ENCODE results near the gene LRRK1.
"Not testable (repeated sequence)": the region's sequence is repeated elsewhere in the genome, so short reads cannot be mapped to it uniquely, and the experiment has no call there.

LRRK1 gene

DNA sequence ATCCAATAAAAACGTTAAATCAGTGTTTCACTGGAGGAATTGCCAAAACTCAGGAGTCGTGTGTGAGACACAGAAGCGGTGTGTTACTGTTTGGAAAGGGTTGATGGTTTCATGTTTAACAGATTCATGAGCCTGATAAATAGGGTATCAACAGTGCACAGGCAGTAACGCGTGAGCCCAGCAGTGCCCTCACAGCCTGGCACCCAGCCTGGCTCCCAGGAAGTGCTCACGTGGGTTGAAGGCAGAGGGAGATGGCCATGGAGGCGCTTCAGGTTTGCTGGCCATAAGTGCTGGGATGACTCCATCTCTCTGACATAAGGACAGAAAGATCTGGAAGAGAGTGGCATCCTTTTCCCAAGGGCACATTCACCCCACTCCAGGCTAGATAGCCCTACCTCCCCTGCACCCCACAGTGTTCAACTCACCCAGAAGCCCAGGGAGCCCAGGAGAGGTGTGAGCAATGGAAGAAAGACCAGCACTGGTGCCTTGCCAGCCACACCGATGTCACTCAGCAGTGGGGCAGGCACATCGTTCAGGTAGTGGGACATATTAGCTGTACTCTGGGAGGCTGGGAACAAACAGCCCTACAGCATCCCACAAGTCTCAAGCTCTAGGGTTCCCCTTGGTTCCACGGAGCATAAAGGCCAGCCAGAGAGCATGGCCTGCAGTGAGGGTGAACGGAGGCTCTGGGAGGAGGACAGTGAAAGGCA, 164.3 kb downstream of the LRRK1 start:
- DNase-seq, result no peak

DNA sequence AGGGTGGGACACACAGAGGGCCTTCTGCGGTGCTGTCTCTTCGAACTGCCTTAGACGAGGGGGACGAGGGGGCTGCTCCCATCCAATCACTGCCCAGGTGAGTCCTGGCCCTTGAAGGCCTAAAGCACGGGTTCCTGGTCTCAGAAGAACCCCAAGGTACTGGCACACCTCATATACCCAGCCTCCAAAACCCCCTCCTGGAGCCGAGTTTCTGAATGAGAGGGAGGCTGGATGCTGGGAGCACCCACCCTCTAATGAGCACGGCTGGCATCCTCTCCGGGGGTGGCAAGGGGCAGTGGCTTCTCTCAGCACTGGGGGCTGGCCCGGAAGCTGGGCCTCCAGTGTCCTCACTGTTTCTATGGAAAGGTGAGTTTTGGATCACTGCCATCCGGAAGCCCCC, 165.6 kb downstream of the LRRK1 start:
- no peak for DNase-seq

DNA sequence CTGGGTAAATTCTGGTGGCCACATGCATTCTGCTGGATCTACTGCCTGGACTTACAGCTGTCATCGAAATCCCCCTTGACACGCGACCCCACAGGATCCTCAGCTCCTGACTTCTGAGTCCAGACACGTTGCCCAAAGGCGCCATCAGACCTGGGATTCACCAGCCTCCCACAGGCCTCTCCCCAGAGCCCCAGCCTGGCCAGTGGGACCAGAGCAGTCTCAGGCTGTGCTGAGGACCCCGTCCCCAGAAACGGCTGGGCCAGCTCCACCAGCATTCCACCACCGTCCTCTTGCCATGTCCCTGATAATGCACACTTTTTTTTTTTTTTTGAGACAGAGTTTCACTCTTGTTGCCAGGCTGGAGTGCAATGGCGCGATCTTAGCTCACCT, 166.1 kb downstream of the LRRK1 start:
- DNase-seq, result no peak

DNA sequence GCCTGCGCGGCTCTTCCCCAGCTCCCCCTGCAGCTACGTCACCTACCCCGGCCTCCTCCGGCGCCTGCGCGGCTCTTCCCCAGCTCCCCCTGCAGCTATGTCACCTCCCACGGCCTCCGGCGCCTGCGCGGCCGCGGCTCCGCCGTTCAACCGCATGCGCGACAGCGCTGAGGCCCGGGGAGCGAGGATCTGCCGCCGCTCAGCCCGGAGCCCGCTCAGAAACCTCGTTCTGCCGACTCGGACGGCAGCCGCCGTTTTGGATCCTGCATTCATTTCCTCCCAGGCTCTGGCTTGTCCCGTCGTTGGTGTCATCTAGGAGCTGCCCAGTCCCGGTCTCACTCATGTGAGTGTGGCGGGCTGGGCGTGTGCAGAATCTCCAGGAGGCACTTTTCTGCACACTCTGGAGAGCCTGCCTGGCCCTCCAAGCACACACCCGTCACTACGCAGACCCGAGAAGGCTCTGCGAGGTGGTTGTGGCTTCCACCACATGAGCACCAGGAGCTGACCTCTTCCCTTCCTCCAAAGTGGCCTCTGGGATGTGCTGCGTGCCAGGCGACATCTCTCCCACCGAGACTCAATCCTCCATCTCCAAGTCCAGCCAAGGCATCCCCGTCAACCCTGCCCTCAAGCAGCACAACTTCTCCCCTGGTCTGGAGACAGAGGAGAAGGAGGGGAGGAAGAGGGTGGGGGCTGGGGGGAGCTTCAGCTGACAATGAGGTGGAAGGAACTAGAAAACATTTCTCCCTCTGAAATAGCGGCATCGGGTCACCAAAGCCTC, 167.4 kb downstream of the LRRK1 start:
- DNase-seq, result no peak

DNA sequence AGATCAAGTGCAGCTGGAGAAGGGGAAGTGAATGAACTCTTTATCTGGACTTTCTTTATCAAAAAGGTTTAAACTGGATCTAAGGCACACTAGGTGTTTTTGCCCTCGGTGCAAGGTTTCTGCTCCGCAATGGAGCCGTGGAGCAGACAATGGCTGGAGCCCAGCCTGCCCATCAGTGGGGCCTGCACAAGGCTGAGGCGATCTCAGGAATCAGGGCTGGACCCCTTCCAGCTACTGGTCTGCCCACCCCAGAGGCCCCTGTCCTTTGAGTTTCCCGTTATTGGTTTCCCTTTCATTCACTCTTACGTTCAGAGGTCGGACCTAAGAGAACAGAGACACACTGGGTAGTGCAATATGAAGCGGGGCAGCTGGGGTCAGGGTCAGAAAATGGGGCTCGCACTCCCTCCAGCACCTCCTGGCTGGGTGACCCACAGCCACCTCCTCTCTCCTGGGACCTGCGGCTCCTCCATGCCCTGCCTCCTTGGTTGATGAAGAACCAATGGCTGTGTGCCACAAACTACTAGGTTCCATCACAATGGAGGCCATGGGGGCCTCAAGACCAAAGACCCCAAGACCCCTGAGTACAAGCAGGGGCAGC, 168.1 kb downstream of the LRRK1 start:
- DNase-seq, result no peak

DNA sequence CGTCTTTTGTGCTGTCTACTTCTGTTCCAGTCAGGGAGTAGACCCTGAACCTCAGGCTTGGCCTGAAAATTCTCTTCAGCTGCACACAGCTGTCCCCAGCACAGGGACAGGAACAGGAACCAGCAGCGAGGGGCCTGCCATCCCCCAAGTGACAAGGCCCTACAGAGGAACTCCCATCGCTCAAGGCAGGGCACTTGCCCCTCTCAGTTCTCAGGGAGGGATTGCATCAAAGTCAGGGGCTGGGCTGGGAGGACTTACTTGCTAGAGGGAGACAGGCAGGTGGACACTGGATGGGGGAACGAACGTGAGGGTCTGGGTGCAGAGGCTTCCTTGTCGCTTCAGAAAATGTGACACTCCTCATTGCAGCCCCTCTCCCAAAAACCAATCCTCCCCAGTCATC, 169.1 kb downstream of the LRRK1 start:
- DNase-seq, result no peak

DNA sequence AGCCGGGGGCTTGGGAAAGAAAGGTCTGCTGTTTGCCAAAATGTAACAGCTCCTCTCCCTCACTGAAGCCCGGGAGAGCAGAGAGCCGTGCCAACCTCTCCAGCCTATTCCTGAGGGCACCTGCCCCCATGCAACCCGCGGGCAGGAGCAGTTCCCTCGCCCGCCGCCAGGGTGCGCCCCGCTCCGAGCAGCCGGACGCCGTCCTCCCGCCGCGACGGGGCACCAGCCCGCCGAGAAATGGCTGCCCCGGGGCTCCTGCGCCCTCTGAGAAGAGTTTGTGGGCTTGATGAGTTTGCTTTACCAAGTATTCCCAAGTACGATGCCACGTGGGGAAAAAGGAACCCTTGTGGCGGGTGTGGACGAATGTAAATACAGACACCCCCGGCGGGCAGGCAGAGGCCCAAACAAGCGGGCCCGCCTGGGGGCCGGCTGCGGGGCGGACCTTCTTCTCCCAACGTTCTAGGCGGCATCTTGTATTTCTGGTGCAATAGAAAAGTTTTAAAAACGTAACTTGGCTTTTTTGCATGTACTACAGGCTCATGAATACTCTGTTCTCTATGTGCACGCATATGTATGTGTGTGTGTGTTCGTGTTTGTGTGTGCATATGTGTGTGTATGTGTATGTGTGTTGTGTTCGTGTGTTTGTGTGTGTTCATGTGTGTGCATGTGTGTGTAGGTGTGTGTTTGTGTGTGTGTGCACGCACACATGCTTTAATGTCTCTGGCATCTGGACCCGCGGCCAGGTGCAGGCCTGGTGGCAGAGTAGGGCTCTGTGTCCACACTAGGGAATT, 169.8 kb downstream of the LRRK1 start:
- peak; percentile 61 for DNase-seq

DNA sequence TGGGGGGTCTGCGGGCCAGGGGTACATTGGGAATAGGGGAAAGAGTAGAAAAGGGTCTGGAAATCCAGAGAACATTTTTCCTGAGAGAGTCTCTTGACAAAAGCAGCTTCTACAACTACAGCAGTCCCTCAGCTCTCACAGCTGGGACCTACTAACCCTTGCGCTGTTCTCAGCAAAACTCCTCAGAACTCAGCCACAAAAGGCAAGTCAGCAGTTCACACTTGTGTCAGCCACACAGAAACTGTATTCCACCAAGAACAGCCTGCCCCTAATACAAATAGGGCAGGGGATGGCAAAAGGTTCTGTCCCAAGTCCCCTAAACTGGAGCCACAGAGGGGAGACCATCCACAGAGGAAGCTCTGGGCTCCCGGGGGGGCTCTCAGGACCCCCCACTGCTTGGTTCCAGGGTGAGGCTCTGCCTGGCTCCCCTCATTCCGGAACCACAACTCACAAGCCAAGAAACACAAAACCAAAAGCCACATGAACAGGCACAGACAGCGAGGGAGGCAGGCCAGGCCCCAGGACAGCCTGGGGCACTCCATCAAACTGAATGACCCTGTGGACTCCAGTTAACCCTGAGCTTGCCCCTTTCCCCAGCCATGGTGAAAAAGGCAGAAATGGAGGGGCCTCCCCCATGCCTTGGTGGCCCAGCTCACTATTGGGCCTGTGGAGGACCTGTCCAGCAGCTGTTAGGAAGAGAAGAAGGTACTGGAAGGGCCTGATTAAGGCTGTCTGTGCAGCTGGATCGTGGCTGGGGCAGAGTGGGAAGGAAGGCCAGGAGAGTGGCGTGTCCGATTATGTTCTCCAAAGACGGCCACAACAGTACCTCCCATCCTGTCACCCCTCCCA, 170.6 kb downstream of the LRRK1 start:
- no peak for DNase-seq

DNA sequence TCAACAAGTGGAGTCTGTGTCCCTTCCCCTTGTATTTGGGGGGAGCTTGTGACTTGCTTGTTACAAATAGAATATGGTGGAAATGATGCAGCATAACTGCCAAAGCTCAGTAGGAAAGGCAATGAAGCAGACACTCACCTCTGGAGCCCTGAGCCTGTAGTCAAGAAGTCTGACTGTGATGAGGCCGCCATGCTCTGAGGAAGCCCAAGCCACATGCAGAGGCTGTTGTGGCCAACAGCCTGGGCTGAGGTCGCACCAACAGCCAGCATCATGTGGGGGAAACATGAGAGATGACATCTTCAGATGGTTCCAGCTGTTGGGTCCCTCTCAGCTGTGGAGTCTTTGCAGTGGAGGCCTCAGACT, 171.3 kb downstream of the LRRK1 start:
- DNase-seq, result no peak

DNA sequence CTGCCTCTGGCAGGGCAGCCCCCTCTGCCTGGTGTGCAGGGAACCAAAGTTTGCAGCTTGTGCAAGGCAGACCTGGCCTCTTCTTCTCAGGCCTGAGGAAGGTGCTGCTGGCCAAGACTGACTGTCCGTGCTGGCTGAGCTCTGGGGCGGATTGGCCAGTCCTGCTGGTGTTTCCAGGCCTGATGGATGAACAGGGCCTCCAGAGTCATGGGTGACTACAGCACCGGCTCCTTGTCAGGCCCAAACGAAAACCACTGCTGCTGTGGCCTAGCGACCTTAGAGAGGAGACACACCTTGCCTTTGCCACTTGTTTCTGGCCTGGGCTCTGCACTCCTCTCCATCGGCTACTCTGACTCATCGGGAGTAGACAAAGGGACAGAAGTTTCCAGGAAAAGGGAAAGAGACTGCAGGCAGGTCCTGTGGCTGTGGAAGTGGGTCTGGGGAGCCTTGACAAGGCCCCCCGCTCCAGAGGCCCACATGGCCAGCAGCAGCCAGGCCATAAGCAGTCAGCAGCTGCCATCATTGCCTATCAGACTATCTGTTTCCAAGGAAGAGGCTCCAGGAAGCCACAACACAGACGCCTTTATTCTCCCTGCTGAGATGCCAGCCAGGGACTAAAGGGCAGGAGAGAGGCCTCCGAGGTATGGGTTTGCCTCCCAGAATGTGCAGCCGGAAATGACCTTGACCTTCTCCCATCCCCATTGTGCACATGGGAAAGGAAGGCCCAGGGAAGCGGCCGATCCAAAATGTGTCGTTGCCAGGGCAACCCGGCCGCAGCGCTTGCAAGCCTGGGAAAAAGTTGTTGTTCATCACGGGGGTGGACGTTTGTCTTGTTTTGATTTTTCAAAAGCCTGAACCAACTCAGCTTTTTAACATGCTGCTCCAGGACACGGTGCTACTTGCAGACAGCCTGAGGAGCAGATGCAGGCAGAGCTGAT, 172.2 kb downstream of the LRRK1 start:
- DNase-seq, result no peak

DNA sequence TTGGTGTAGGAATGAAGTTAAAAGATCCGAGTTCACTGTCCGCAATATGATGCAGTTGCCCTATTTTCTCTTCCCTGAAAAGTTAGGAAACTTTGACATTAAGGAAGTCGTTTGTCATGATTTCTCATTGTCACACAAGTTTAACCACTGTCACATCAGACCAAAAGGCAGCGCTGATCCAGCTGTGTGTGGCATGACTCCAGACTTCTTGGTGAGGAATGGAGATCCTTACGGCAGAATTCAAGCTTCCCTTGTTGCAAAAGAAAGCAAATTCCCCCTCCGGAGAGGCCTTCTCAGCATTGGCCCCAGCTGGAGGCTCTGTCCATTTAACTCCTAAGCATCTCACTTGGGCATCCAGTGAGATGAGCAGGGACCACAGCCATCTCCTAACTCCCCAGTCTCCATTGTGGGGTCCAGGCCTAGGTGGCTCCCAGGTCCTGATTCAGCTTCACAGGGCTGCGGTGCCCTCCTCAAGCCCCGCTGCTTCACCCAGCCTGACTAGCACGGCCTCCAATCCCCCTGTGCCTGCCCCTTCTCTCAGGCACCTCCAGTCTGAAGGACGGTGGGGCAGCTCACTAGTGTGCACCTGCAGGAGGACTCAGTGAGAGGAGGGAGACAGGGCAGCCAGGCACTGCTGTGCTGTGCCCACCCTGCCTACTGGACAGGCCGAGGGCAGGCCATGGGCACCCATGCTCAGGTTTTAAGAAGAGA, 173.2 kb downstream of the LRRK1 start:
- no peak for DNase-seq

DNA sequence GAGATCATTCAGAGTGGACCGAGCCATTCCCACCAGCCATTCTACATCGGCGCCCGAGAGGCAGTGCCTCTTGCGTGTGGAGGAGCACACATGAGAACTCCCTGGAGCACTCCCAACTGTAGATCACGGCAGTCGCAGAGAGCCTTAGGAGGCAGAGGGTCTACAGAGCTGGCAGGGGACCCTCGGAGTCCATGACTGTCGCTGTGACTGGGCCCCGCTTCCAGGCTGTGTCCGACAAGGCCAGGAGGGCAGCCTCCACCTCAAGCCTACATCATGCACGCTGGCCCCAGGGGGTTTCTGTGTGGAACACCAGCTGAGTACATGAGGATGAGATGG, 173.7 kb downstream of the LRRK1 start:
- no peak for DNase-seq

DNA sequence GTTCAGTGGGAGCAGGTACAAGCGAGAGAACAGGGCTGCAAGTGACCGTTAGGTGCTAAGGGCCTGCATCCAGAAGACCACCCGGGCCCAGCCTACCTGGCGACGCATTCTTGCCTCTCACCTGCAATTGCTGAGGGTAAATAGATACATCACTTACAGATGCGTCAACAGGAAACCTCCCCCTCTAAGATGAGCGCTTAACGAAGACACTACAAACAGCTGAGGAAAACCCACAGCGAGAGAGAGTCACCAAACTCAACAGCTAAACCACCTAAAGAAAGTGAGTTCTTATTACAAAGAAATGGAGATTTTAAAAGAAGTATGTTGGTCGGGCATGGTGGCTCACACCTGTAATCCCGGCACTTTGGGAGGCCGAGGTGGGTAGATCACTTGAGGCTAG, 174.8 kb downstream of the LRRK1 start:
- no peak for DNase-seq

DNA sequence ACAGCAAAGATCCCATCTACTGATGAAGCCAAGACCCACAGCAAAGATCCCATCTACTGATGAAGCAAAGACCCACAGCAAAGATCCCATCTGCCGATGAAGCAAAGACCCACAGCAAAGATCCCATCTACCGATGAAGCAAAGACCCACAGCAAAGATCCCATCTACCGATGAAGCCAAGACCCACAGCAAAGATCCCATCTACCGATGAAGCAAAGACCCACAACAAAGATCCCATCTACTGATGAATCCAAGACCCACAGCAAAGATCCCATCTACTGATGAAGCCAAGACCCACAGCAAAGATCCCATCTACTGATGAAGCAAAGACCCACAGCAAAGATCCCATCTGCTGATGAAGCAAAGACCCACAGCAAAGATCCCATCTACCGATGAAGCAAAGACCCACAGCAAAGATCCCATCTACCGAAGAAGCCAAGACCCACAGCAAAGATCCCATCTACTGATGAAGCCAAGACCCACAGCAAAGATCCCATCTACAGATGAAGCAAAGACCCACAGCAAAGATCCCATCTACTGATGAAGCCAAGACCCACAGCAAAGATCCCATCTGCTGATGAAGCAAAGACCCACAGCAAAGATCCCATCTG, 176.7 kb downstream of the LRRK1 start:
- not testable (repeated sequence) for DNase-seq

DNA sequence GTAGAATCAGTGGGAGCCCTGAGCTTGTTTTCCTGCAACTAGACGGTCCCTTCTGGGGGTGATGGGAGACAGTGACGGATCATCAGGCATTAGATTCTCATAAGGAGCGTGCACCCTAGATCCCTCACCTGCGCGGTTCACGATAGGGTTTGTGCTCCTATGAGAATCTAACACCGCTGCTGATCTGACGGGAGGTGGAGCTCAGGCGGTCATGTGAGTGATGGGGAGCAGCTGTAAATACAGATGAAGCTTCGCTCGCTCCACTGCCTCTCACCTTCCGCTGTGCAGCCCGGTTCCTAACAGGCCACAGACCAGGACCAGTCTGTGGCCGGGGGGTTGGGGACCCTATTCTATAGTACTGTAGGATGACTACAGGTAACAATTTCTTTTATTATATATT, 178.0 kb downstream of the LRRK1 start:
- DNase-seq, result no peak

DNA sequence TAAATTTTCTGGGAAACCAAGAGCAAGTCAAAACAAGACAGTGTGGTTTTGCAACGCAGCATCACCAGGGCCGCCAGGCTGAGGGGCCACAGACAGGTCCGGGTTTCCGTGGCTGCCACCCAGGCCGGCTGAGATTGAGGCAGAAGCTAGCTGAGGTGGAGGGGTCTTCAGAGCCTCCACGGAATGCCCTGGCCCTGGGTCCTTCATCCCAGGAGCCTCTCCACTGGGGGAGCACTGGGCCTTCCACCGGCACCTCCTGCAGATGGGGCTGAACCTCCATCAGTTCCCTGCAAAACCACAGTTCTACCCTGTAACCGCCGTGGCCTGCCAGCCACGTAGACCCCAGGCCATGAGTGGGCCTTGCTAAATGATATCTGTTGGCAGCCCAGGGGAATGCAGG, 180.0 kb downstream of the LRRK1 start:
- no peak for DNase-seq

DNA sequence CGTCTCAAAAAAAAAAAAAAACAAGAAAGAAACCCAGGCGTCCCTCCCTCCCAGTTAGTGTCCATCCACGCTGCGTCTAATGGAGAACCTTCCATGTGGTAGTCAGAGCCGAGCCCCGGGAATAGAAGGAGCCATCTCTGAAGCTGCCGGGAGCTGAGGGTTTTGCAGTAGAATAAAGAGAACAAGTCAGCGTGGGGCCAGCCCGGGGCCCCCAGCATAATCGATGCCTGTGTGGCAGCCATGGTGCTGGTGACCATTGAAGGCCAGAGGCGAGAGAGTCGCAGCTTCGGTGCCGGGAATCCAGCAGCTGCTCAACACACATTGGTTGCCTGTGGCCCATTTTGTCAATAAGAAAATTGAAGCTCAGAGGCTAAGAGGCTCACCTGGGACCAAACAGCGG, 181.0 kb downstream of the LRRK1 start:
- DNase-seq, result no peak

DNA sequence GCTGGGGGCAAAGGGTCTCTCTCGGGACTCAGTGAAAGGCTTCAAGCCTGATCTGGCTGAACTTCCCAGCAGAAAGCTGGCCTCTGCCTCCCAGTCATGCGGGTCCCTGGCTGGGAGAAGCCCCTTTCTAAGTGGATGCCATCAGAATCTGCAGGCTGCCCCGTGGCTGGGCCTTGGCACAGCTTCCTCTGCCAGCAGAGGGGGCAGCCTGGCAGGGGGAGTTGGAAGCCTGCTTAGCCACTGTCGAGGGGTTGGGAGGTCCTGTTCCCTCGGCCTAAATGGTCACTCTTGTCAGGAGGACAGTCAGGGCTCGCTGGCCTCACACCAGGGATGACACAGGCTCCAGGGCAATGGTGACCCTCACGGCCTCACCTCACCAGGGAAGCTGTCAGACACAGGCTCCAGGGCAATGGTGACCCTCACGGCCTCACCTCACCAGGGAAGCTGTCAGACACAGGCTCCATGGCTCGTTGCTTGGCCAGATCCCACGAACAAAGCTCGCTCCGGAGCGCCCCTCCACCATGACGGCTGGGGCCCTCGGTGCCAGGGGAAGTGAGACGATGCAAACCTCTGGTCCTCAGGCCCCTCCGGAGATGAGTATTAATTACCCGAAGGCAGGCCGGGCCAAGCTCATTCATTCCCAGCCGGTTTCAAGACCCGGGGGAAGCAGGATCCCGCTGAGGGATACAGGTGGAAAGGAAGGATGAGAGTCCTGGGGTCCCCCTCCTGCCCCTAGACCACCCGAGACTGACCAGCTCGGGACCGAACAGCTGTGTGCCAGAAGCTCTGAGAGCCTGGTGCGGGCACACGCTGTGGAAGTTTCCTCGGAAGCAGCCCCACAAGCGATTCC, 181.7 kb downstream of the LRRK1 start:
- no peak for DNase-seq

DNA sequence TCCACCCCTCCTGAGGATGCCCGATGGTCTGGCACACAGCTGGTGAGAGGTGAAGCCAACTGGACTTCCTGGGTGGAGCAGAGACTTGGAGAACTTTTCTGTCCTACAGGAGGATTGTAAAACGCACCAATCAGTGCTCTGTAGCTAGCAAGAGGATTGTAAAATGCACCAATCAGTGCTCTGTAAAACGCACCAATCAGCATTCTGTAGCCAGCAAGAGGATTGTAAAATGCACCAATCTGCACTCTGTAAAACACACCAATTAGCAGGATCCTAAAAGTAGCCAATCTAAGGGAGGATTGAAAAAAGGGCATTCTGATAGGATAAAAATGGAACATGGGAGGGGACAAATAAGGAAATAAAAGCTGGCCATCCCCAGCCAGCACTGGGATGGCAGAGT, 182.5 kb downstream of the LRRK1 start:
- DNase-seq, result no peak

Data from stimulated activated naive CD4-positive, alpha-beta T cell treated with Interleukin-2 at 50 U/mL for 16 hours (primary cell).